ENCODE results near the gene KLK1.

- TF ChIP-seq CTCF (IDR thresholded peaks at IDR 0.05 in 4 of 5, conservative IDR thresholded peaks at IDR 0.05 in 1 of 5) (no peak), POLR2A (IDR thresholded peaks at IDR 0.05) (no peak)
These were observed 3.1 kb upstream of the KLK1 start for GRCh38 chr19:50826492-50827240.
